GM21360 (cell line): ENCODE measurements around the gene MSX1.
"Not testable (repeated sequence)": the region's sequence is repeated elsewhere in the genome, so short reads cannot be mapped to it uniquely, and the experiment has no call there.

Experiments
- ATAC-seq: cut with Tn5 transposase; IDR thresholded peaks from one replicate; pipeline ENCODE4 v1.9.1; 2021; ENCODE audit warnings: mild to moderate bottlenecking, moderate library complexity; ENCODE audit not compliant: unreplicated experiment

The MSX1 gene

GRCh38 chr4:4859325-4859798 is at the start of gene MSX1:
TSS of gene MSX1 (plus strand) at chr4:4859665. CDS start at chr4:4859900, 235 bp downstream.
- peak; percentile 91 for ATAC-seq

- no peak for ATAC-seq
Measured at GRCh38 chr4:4810092-4810774, 49.2 kb upstream of the MSX1 start.

- no peak for ATAC-seq
Measured at GRCh38 chr4:4810778-4811177, 48.7 kb upstream of the MSX1 start.

GRCh38 chr4:4812145-4812794 is 47.2 kb upstream of the MSX1 start:
- ATAC-seq = no peak

GRCh38 chr4:4818415-4819212 is 40.9 kb upstream of the MSX1 start:
- ATAC-seq = no peak

- no peak for ATAC-seq
Measured at GRCh38 chr4:4819213-4819606, 40.3 kb upstream of the MSX1 start.

GRCh38 chr4:4820261-4820660 is 39.2 kb upstream of the MSX1 start:
- ATAC-seq = no peak

GRCh38 chr4:4820739-4821138 is 38.7 kb upstream of the MSX1 start:
- ATAC-seq = no peak

GRCh38 chr4:4821577-4821976 is 37.9 kb upstream of the MSX1 start:
- no peak for ATAC-seq

GRCh38 chr4:4822286-4822685 is 37.2 kb upstream of the MSX1 start:
- not testable (repeated sequence) for ATAC-seq

GRCh38 chr4:4823621-4824162 is 35.8 kb upstream of the MSX1 start:
- no peak for ATAC-seq

- ATAC-seq = no peak
Measured at GRCh38 chr4:4824232-4824631, 35.2 kb upstream of the MSX1 start.

GRCh38 chr4:4825431-4825830 is 34.0 kb upstream of the MSX1 start:
- no peak for ATAC-seq

GRCh38 chr4:4829837-4830236 is 29.6 kb upstream of the MSX1 start:
- ATAC-seq = no peak

- no peak for ATAC-seq
Measured at GRCh38 chr4:4831266-4831665, 28.2 kb upstream of the MSX1 start.

- no peak for ATAC-seq
Measured at GRCh38 chr4:4831825-4832224, 27.6 kb upstream of the MSX1 start.

- no peak for ATAC-seq
Measured at GRCh38 chr4:4836044-4836443, 23.4 kb upstream of the MSX1 start.

- ATAC-seq = no peak
Measured at GRCh38 chr4:4837316-4837715, 22.1 kb upstream of the MSX1 start.

GRCh38 chr4:4838051-4838935 is 21.2 kb upstream of the MSX1 start:
- ATAC-seq = no peak
